Body of pancreas (tissue), 4 donors: Measurements from ENCODE around the gene TMEM151A. TPM values are rescaled to one million over a fixed set of nuclear protein-coding genes. Genes with fewer than 3 reads are reported as not detected.

Source experiments
- ATAC-seq: fragments of 150-250 bp; one replicate; pipeline ENCODE4 v1.9.1; 2016
- DNase-seq, 4 donors: peaks; one replicate each; pipeline ENCODE4 v3.0.0-alpha.2; 2019
- H3K27ac ChIP-seq, 4 donors: fragments of 200-600 bp; sonication (generic); 1 replicate in 3 of 4; 2 replicates in 1 of 4; pipeline versions ENCODE4 v1.5.1 to v1.6.1; 2016 to 2019; ENCODE audit warnings: mild to moderate bottlenecking in 1 of 4, mixed read lengths in 1 of 4, moderate library complexity in 1 of 4
- H3K27me3 ChIP-seq, 2 donors: fragments of 200-600 bp; sonication (generic); one replicate each; pipeline ENCODE4 v1.6.0; 2016; ENCODE audit warnings: mild to moderate bottlenecking in 1 of 2
- H3K36me3 ChIP-seq, 2 donors: fragments of 200-600 bp; sonication (generic); replicated peaks in 1 of 2; 2 replicates each; pipeline ENCODE4 v1.5.1; 2016; ENCODE audit warnings: low read depth in 2 of 2; ENCODE audit not compliant: insufficient read depth in 1 of 2
- H3K4me1 ChIP-seq: fragments of 200-600 bp; sonication (generic); one replicate; pipeline ENCODE4 v1.6.0; 2016
- H3K4me3 ChIP-seq, 2 donors: fragments of 200-600 bp; sonication (generic); 1 replicate in 1 of 2; 2 replicates in 1 of 2; pipeline ENCODE4 v1.5.1; 2016 to 2019
- H3K9me3 ChIP-seq, 3 donors: fragments of 200-600 bp; sonication (generic); 1 replicate in 2 of 3; 2 replicates in 1 of 3; pipeline ENCODE4 v1.5.1; 2016
- CTCF ChIP-seq, 7 experiments: fragments of 450-650 bp in 4 of 7; fragments of 200-600 bp in 3 of 7; sonication (generic) in 3 of 7; IDR thresholded peaks; one replicate each; pipeline ENCODE4 v1.5.1; 2016 to 2019; ENCODE audit warnings: antibody characterized with exemption in 7 of 7
- POLR2A ChIP-seq, 3 donors: fragments of 450-650 bp; IDR thresholded peaks; one replicate each; pipeline ENCODE4 v1.6.1; 2016; ENCODE audit warnings: antibody characterized with exemption in 3 of 3, mild to moderate bottlenecking in 2 of 3
- WGBS, 2 donors: methylation state at CpG; one replicate each; pipeline ENCODE4 v1.1.5; 2017; 5-methylcytosine and 5-hydroxymethylcytosine counted together
- intact Hi-C: fragments of 100-400 bp; cut with DNase I; formaldehyde crosslinking; loops from one replicate; pipeline ENCODE4 v1.15.1; 2023
- total RNA-seq, 2 donors: library from RNA; depleted of rRNA; stranded (reverse); fragments of >200 nt; gene quantifications; one replicate each; pipeline ENCODE4 v1.1.0, GENCODE V29; 2016

TMEM151A gene
- total RNA-seq, 2 donors from 2014 or later: 1.6 to 2.1 TPM

- TF ChIP-seq CTCF (IDR thresholded peaks at IDR 0.05): no peak
- no peak for TF ChIP-seq POLR2A (IDR thresholded peaks at IDR 0.05)
- no peak overlapping the region for H3K4me3 ChIP-seq
- 87 to 90% methylated on average over 16 to 27 of the region's 28 CpGs for WGBS, 2 donors
- peaks cover 4 to 16% of the 10 kb centered on the region in 2 donors for H3K36me3 ChIP-seq
- H3K9me3 ChIP-seq: no peaks in the 10 kb centered on the region
- intact Hi-C loops: no loop called here
- no peaks in the 10 kb centered on the region for H3K27me3 ChIP-seq
- ATAC-seq (no peak), DNase-seq (no peak)
- peaks cover 42% of the 10 kb centered on the region for H3K4me1 ChIP-seq
- H3K27ac ChIP-seq: no peak overlapping the region
Observed at GRCh38 chr11:66340596-66341501, 49.2 kb downstream of the TMEM151A start.

- peaks cover 4 to 16% of the 10 kb centered on the region in 2 donors for H3K36me3 ChIP-seq
- H3K27ac ChIP-seq: no peak overlapping the region
- ATAC-seq: no peak
- no peak for DNase-seq
- no peaks in the 10 kb centered on the region for H3K27me3 ChIP-seq
- TF ChIP-seq CTCF (IDR thresholded peaks at IDR 0.05): no peak
- TF ChIP-seq POLR2A (IDR thresholded peaks at IDR 0.05): no peak
- H3K9me3 ChIP-seq: no peaks in the 10 kb centered on the region
- no peak overlapping the region for H3K4me3 ChIP-seq
- intact Hi-C loops: no loop called here
- WGBS, 2 donors: 87 to 92% methylated on average over 21 of the region's 21 CpGs
- peaks cover 42% of the 10 kb centered on the region for H3K4me1 ChIP-seq
Observed at GRCh38 chr11:66341502-66342126, 49.9 kb downstream of the TMEM151A start.

GRCh38 chr11:66343176-66343575 lies 51.5 kb downstream of the TMEM151A start:
- WGBS, 2 donors: 77 to 83% methylated on average over 8 of the region's 8 CpGs
- ATAC-seq: no peak
- Histone ChIP-seq H3K4me3 (no peak overlapping the region), H3K27me3 (no peaks in the 10 kb centered on the region), H3K4me1 (peaks cover 37% of the 10 kb centered on the region), H3K9me3 (no peaks in the 10 kb centered on the region), H3K27ac (no peak overlapping the region), H3K36me3 (peaks cover 4 to 16% of the 10 kb centered on the region in 2 donors)
- DNase-seq: no peak
- intact Hi-C loops: no loop called here
- TF ChIP-seq CTCF (IDR thresholded peaks at IDR 0.05): no peak
- no peak for TF ChIP-seq POLR2A (IDR thresholded peaks at IDR 0.05)

- intact Hi-C loops: no loop called here
- Histone ChIP-seq H3K9me3 (no peaks in the 10 kb centered on the region), H3K36me3 (peaks cover 4 to 13% of the 10 kb centered on the region in 2 donors), H3K4me3 (peak within 1 kb of the TSS; percentile 67 to 98), H3K27me3 (no peaks in the 10 kb centered on the region), H3K4me1 (peaks cover 52% of the 10 kb centered on the region), H3K27ac (peak within 1 kb of the TSS; percentile 62 to 98 (median 85))
- TF ChIP-seq CTCF (IDR thresholded peaks at IDR 0.05) (peak in 5 of 7 experiments; percentile 14 to 63 (median 54)), POLR2A (IDR thresholded peaks at IDR 0.05) (peak; percentile 63 to 94 (median 94))
- ATAC-seq (peak; percentile 83), DNase-seq (peak; percentile 98 to 99 (median 98))
- 0 to 4% methylated on average over 5 to 58 of the region's 59 CpGs for WGBS, 2 donors
Observed at GRCh38 chr11:66344550-66345315, 53.0 kb downstream of the TMEM151A start, which contains the start of gene BRMS1. Gene BRMS1, minus strand, starts transcription at chr11:66345104. Its CDS starts 2,870 bp downstream, at chr11:66342234.
